Measurements from ENCODE around the gene HMMR.

DNA sequence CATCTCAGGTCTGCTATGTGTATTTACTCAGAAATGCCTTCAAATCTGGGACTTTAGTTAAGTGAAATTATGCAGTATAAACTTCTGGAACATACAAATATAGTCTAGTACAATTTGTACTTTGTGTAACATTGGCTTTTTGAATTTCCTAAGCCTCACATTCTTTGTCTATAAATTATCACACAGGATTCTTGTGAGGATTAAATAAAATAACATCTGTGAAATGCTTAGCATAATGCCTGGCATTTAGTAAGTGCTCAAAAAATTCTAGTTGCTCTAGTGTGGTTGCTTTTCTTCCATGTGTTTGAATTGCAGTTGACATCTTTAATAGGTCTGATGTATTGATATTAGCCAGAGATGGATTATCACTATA lies 2.6 kb downstream of the HMMR start:
- no peak for TF ChIP-seq POLR2A (IDR thresholded peaks at IDR 0.05)
- no peak for TF ChIP-seq CTCF (IDR thresholded peaks at IDR 0.05)
- no peak for TF ChIP-seq POLR2AphosphoS5 (IDR thresholded peaks at IDR 0.05)

All from sigmoid colon (tissue), 4 donors.